WTC11 (cell line): ENCODE data around the gene VDR. TPM values are rescaled to one million over a fixed set of nuclear protein-coding genes. Genes with fewer than 3 reads are reported as not detected.

Experiments
- ATAC-seq: fragments of 200-7000 bp; cut with Tn5 transposase; 2 replicates; pipeline ENCODE4 v1.10.0; 2021; ENCODE audit warnings: mild to moderate bottlenecking, moderate library complexity
- CTCF ChIA-PET: fragments of 300-600 bp; sonication (Branson Sonifier 250); formaldehyde crosslinking; loops from one replicate; lab custom pipeline; 2021; ENCODE audit warnings: antibody characterized with exemption; lab: Charles Lee
- POLR2A ChIA-PET: fragments of 350-600 bp; sonication (Branson Sonifier 250); formaldehyde crosslinking; loops from one replicate; lab custom pipeline; 2021; ENCODE audit warnings: antibody characterized with exemption; lab: Charles Lee
- DNase-seq: peaks from one replicate; pipeline ENCODE4 v3.0.0; 2021; ENCODE audit warnings: low spot score
- H3K27ac Mint-ChIP-seq: 2 replicates; pipeline ENCODE4 v1.8.0; 2021; ENCODE audit warnings: mixed read lengths
- H3K27me3 Mint-ChIP-seq: 2 replicates; pipeline ENCODE4 v1.8.0; 2021; ENCODE audit warnings: low read depth, mild to moderate bottlenecking, moderate library complexity, mixed read lengths
- H3K36me3 Mint-ChIP-seq: 2 replicates; pipeline ENCODE4 v1.8.0; 2021; ENCODE audit warnings: mixed read lengths
- H3K4me1 Mint-ChIP-seq: 2 replicates; pipeline ENCODE4 v1.8.0; 2022; ENCODE audit warnings: mixed read lengths
- H3K4me3 Mint-ChIP-seq: 2 replicates; pipeline ENCODE4 v1.8.0; 2021; ENCODE audit warnings: mild to moderate bottlenecking, moderate library complexity, mixed read lengths
- H3K9me3 Mint-ChIP-seq: 2 replicates; pipeline ENCODE4 v1.8.0; 2021; ENCODE audit warnings: mixed read lengths
- CBFB ChIP-seq: sonication (generic); formaldehyde crosslinking; IDR thresholded peaks from 2 replicates; pipeline ENCODE4 v1.8.1; 2022; ENCODE audit warnings: mild to moderate bottlenecking, low read depth, missing genetic modification reagents
- ESRRA ChIP-seq: sonication (generic); formaldehyde crosslinking; IDR thresholded peaks from 2 replicates; pipeline ENCODE4 v1.8.1; 2022; ENCODE audit warnings: mild to moderate bottlenecking, missing genetic modification reagents, borderline replicate concordance
- FOXK1 ChIP-seq: sonication (generic); formaldehyde crosslinking; IDR thresholded peaks from 2 replicates; pipeline ENCODE4 v1.8.0; 2022; ENCODE audit warnings: mild to moderate bottlenecking, moderate library complexity, missing genetic modification reagents
- FOXP1 ChIP-seq: sonication (generic); formaldehyde crosslinking; IDR thresholded peaks from 2 replicates; pipeline ENCODE4 v1.8.0; 2022; ENCODE audit warnings: missing genetic modification reagents, mild to moderate bottlenecking, moderate library complexity, borderline replicate concordance
- JAZF1 ChIP-seq: fragments of 250-450 bp; sonication (Bioruptor Pico); IDR thresholded peaks from 2 replicates; pipeline ENCODE4 v1.9.0; 2021; ENCODE audit warnings: moderate library complexity, mild to moderate bottlenecking, inconsistent platforms
- RELA ChIP-seq: sonication (generic); formaldehyde crosslinking; IDR thresholded peaks from 2 replicates; pipeline ENCODE4 v1.8.1; 2022; ENCODE audit warnings: missing genetic modification reagents, mild to moderate bottlenecking, borderline replicate concordance
- TCF7 ChIP-seq: sonication (generic); formaldehyde crosslinking; IDR thresholded peaks from 2 replicates; pipeline ENCODE4 v1.8.0; 2022; ENCODE audit warnings: mild to moderate bottlenecking, low read depth, missing genetic modification reagents, moderate library complexity
- TEAD4 ChIP-seq: sonication (generic); formaldehyde crosslinking; IDR thresholded peaks from 2 replicates; pipeline ENCODE4 v1.8.0; 2022; ENCODE audit warnings: mild to moderate bottlenecking, missing genetic modification reagents
- ZNF121 ChIP-seq: sonication (generic); formaldehyde crosslinking; IDR thresholded peaks from 2 replicates; pipeline ENCODE4 v1.8.0; 2023; ENCODE audit warnings: missing genetic modification reagents
- ZNF317 ChIP-seq: sonication (generic); formaldehyde crosslinking; IDR thresholded peaks from 2 replicates; pipeline ENCODE4 v1.8.1; 2023; ENCODE audit warnings: low read depth, mild to moderate bottlenecking, moderate library complexity, missing genetic modification reagents, borderline replicate concordance
- ZNF416 ChIP-seq: fragments of 250-450 bp; sonication (Bioruptor Pico); IDR thresholded peaks from 2 replicates; pipeline ENCODE4 v1.9.0; 2021; ENCODE audit warnings: mild to moderate bottlenecking, inconsistent platforms
- ZNF671 ChIP-seq: fragments of 250-450 bp; sonication (Bioruptor Pico); IDR thresholded peaks from 2 replicates; pipeline ENCODE4 v1.8.0; 2021; ENCODE audit warnings: mild to moderate bottlenecking
- total RNA-seq: library from RNA; stranded (reverse); gene quantifications from 3 replicates; pipeline ENCODE4 v1.2.3, GENCODE V29; 2021
- TF ChIP-seq, protein P1 (sequence below): sonication (generic); formaldehyde crosslinking; IDR thresholded peaks from 2 replicates; pipeline ENCODE4 v1.8.0; 2022; ENCODE audit warnings: mild to moderate bottlenecking, missing genetic modification reagents
- TF ChIP-seq, protein P2 (sequence below): sonication (generic); formaldehyde crosslinking; IDR thresholded peaks from 2 replicates; pipeline ENCODE4 v1.8.1; 2023; ENCODE audit warnings: mild to moderate bottlenecking, missing genetic modification reagents, moderate library complexity
- TF ChIP-seq, protein P3 (sequence below): fragments of 250-450 bp; sonication (Bioruptor Pico); IDR thresholded peaks from 2 replicates; pipeline ENCODE4 v1.9.0; 2021; ENCODE audit warnings: mild to moderate bottlenecking, borderline replicate concordance
- TF ChIP-seq, protein P4 (sequence below): fragments of 200-600 bp; IDR thresholded peaks from 2 replicates; pipeline ENCODE4 v1.8.0; 2022; ENCODE audit warnings: antibody characterized with exemption
- TF ChIP-seq, protein P5 (sequence below): fragments of 250-450 bp; sonication (Bioruptor Pico); IDR thresholded peaks from 2 replicates; pipeline ENCODE4 v1.9.0; 2021; ENCODE audit warnings: moderate library complexity, mild to moderate bottlenecking, inconsistent platforms, borderline replicate concordance
- TF ChIP-seq, protein P6 (sequence below): sonication (generic); formaldehyde crosslinking; IDR thresholded peaks from 2 replicates; pipeline ENCODE4 v1.8.1; 2023; ENCODE audit warnings: mild to moderate bottlenecking, missing genetic modification reagents
- TF ChIP-seq, protein P7 (sequence below): fragments of 250-450 bp; sonication (Bioruptor Pico); IDR thresholded peaks from 2 replicates; pipeline ENCODE4 v1.8.0; 2021; ENCODE audit warnings: mild to moderate bottlenecking
- TF ChIP-seq, protein P8 (sequence below): sonication (generic); formaldehyde crosslinking; IDR thresholded peaks from 2 replicates; pipeline ENCODE4 v1.8.0; 2022; ENCODE audit warnings: mild to moderate bottlenecking, missing genetic modification reagents

VDR gene
- total RNA-seq, 1 experiment from 2014 or later = 1.3 TPM

DNA sequence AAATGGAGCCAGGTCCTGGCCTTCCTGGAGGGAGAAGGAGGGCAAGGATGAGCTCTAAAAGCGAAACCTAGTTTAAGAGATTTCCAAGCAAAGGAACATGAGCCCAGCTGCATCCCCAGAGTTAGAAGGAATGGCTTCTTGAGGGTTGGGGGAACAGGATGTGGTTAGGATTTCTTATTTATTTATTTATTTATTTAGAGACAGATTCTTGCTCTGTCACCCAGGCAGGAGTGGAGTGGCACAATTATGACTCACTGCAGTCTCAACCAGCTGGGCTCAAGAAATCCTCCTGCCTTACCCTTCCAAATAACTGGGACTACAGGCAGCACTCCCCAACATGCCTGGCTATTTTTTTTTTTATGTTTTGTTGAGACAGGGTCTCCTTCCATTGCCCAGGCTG is 33.3 kb upstream of the VDR start (continued):
- TF ChIP-seq, protein P1, sequence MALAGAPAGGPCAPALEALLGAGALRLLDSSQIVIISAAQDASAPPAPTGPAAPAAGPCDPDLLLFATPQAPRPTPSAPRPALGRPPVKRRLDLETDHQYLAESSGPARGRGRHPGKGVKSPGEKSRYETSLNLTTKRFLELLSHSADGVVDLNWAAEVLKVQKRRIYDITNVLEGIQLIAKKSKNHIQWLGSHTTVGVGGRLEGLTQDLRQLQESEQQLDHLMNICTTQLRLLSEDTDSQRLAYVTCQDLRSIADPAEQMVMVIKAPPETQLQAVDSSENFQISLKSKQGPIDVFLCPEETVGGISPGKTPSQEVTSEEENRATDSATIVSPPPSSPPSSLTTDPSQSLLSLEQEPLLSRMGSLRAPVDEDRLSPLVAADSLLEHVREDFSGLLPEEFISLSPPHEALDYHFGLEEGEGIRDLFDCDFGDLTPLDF (CRISPR knock-in tag) = no peak
- TF ChIP-seq, protein P2, sequence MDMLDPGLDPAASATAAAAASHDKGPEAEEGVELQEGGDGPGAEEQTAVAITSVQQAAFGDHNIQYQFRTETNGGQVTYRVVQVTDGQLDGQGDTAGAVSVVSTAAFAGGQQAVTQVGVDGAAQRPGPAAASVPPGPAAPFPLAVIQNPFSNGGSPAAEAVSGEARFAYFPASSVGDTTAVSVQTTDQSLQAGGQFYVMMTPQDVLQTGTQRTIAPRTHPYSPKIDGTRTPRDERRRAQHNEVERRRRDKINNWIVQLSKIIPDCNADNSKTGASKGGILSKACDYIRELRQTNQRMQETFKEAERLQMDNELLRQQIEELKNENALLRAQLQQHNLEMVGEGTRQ = no peak
- no peak for TF ChIP-seq FOXK1 (CRISPR knock-in tag)
- TF ChIP-seq ZNF416 (CRISPR knock-in tag) = no peak
- TF ChIP-seq ESRRA (CRISPR knock-in tag) = no peak
- TF ChIP-seq, protein P3, sequence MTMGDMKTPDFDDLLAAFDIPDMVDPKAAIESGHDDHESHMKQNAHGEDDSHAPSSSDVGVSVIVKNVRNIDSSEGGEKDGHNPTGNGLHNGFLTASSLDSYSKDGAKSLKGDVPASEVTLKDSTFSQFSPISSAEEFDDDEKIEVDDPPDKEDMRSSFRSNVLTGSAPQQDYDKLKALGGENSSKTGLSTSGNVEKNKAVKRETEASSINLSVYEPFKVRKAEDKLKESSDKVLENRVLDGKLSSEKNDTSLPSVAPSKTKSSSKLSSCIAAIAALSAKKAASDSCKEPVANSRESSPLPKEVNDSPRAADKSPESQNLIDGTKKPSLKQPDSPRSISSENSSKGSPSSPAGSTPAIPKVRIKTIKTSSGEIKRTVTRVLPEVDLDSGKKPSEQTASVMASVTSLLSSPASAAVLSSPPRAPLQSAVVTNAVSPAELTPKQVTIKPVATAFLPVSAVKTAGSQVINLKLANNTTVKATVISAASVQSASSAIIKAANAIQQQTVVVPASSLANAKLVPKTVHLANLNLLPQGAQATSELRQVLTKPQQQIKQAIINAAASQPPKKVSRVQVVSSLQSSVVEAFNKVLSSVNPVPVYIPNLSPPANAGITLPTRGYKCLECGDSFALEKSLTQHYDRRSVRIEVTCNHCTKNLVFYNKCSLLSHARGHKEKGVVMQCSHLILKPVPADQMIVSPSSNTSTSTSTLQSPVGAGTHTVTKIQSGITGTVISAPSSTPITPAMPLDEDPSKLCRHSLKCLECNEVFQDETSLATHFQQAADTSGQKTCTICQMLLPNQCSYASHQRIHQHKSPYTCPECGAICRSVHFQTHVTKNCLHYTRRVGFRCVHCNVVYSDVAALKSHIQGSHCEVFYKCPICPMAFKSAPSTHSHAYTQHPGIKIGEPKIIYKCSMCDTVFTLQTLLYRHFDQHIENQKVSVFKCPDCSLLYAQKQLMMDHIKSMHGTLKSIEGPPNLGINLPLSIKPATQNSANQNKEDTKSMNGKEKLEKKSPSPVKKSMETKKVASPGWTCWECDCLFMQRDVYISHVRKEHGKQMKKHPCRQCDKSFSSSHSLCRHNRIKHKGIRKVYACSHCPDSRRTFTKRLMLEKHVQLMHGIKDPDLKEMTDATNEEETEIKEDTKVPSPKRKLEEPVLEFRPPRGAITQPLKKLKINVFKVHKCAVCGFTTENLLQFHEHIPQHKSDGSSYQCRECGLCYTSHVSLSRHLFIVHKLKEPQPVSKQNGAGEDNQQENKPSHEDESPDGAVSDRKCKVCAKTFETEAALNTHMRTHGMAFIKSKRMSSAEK (CRISPR knock-in tag) = no peak
- TF ChIP-seq JAZF1 (CRISPR knock-in tag) = no peak
- TF ChIP-seq ZNF671 = no peak

DNA sequence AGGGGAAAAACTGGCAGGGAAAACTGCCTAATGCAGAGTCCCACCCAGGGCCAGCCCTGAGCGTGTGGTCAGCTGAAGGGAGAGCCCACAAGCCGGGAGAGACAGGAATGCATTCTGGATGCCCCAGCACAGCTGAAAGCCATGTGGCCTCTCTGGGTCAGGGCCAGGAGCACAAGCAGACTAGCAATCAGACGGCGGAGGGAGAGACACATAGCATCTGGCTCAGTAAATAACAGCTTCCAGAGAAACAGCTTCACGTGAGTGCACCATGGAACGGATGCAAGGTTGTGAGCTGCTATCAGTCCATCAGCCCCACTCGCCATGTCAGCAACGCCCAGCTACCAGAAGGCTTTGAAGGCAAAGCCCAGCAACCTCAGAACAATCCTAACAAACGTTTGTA is 30.4 kb upstream of the VDR start:
- H3K4me3 Mint-ChIP-seq = no peak overlapping the region
- TF ChIP-seq, protein P4, sequence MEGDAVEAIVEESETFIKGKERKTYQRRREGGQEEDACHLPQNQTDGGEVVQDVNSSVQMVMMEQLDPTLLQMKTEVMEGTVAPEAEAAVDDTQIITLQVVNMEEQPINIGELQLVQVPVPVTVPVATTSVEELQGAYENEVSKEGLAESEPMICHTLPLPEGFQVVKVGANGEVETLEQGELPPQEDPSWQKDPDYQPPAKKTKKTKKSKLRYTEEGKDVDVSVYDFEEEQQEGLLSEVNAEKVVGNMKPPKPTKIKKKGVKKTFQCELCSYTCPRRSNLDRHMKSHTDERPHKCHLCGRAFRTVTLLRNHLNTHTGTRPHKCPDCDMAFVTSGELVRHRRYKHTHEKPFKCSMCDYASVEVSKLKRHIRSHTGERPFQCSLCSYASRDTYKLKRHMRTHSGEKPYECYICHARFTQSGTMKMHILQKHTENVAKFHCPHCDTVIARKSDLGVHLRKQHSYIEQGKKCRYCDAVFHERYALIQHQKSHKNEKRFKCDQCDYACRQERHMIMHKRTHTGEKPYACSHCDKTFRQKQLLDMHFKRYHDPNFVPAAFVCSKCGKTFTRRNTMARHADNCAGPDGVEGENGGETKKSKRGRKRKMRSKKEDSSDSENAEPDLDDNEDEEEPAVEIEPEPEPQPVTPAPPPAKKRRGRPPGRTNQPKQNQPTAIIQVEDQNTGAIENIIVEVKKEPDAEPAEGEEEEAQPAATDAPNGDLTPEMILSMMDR = no peak
- no peak for DNase-seq
- no peaks in the 10 kb centered on the region for H3K9me3 Mint-ChIP-seq
- ATAC-seq = no peak
- ChIA-PET POLR2A (no interaction called here), CTCF (interaction anchor here (1.3 to 2.0 kb wide), 3 partner anchors 15 to 30 kb away, joined by 3 to 10 read pairs (median 10); partner anchors contain the start of gene VDR)
- H3K36me3 Mint-ChIP-seq = no peaks in the 10 kb centered on the region
- H3K4me1 Mint-ChIP-seq = no peaks in the 10 kb centered on the region
- H3K27me3 Mint-ChIP-seq = peaks cover 7% of the 10 kb centered on the region; the same call in 1 of the 2 replicates
- H3K27ac Mint-ChIP-seq = no peak overlapping the region

DNA sequence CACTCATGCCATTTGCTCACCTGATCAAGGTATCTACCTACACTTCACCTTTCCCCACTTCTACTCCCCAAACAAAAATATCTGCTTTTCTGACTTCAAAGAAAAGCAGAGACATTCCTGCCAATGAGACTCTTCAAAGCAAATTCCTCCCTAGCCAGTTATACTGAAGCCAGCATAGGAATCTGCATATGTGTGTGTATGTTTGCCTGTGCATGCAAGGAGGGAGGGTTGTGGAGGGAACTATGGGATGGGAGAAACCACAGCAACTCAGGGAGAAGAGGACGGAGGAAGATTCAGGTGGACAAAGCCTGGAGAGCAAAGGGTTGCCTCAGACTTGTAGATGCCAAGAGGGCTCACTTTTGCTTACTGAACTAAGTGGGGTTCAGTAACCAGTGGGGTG is 26.4 kb upstream of the VDR start:
- CTCF ChIA-PET = interaction anchor here (1.4 kb wide), 1 partner anchor 11 kb away, joined by 3 read pairs; no protein-coding TSS in a partner anchor
- H3K9me3 Mint-ChIP-seq = no peaks in the 10 kb centered on the region
- POLR2A ChIA-PET = interaction anchor here (0.6 kb wide), 1 partner anchor 725 kb away, joined by 5 read pairs; no protein-coding TSS in a partner anchor
- peaks cover 4% of the 10 kb centered on the region; the same call in 1 of the 2 replicates for H3K27me3 Mint-ChIP-seq
- no peaks in the 10 kb centered on the region for H3K4me1 Mint-ChIP-seq
- no peak overlapping the region for H3K27ac Mint-ChIP-seq
- no peak overlapping the region for H3K4me3 Mint-ChIP-seq
- ATAC-seq (no peak), DNase-seq (no peak)
- H3K36me3 Mint-ChIP-seq = no peaks in the 10 kb centered on the region
- TF ChIP-seq, protein P5, sequence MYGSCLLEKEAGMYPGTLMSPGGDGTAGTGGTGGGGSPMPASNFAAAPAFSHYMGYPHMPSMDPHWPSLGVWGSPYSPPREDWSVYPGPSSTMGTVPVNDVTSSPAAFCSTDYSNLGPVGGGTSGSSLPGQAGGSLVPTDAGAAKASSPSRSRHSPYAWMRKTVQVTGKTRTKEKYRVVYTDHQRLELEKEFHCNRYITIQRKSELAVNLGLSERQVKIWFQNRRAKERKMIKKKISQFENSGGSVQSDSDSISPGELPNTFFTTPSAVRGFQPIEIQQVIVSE (CRISPR knock-in tag) = no peak
- TF ChIP-seq TCF7 (CRISPR knock-in tag) (no peak), CBFB (CRISPR knock-in tag) (no peak), TEAD4 (CRISPR knock-in tag) (no peak), ZNF317 (CRISPR knock-in tag) (no peak), RELA (CRISPR knock-in tag) (no peak), FOXP1 (CRISPR knock-in tag) (no peak), ZNF121 (CRISPR knock-in tag) (no peak)
- TF ChIP-seq, protein P6, sequence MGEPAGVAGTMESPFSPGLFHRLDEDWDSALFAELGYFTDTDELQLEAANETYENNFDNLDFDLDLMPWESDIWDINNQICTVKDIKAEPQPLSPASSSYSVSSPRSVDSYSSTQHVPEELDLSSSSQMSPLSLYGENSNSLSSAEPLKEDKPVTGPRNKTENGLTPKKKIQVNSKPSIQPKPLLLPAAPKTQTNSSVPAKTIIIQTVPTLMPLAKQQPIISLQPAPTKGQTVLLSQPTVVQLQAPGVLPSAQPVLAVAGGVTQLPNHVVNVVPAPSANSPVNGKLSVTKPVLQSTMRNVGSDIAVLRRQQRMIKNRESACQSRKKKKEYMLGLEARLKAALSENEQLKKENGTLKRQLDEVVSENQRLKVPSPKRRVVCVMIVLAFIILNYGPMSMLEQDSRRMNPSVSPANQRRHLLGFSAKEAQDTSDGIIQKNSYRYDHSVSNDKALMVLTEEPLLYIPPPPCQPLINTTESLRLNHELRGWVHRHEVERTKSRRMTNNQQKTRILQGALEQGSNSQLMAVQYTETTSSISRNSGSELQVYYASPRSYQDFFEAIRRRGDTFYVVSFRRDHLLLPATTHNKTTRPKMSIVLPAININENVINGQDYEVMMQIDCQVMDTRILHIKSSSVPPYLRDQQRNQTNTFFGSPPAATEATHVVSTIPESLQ (CRISPR knock-in tag) = no peak
- TF ChIP-seq, protein P7, sequence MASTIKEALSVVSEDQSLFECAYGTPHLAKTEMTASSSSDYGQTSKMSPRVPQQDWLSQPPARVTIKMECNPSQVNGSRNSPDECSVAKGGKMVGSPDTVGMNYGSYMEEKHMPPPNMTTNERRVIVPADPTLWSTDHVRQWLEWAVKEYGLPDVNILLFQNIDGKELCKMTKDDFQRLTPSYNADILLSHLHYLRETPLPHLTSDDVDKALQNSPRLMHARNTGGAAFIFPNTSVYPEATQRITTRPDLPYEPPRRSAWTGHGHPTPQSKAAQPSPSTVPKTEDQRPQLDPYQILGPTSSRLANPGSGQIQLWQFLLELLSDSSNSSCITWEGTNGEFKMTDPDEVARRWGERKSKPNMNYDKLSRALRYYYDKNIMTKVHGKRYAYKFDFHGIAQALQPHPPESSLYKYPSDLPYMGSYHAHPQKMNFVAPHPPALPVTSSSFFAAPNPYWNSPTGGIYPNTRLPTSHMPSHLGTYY = no peak
- TF ChIP-seq, protein P8, sequence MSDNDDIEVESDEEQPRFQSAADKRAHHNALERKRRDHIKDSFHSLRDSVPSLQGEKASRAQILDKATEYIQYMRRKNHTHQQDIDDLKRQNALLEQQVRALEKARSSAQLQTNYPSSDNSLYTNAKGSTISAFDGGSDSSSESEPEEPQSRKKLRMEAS = no peak
- TF ChIP-seq, protein P2 = no peak
